MCF 10A (cell line): ENCODE results near the gene GADL1. TPM values are rescaled to one million over a fixed set of nuclear protein-coding genes. Genes with fewer than 3 reads are reported as not detected.

ENCODE experiments used
- BruUV-seq: library from RNA; stranded (reverse); fragments of 400-500 nt; replicated peaks from 2 replicates; lab custom pipeline; 2021; lab: Mats Ljungman, UMichigan
- CTCF ChIA-PET: fragments of 300-600 bp; sonication (Branson Sonifier 250); formaldehyde crosslinking; extraction: SDS; loops from one replicate; lab custom pipeline; 2021; ENCODE audit warnings: antibody characterized with exemption, inconsistent platforms; lab: Yijun Ruan, JAX
- POLR2A ChIA-PET: fragments of 300-600, 350-650 bp; sonication (Branson Sonifier 250); formaldehyde crosslinking; extraction: SDS; loops from one replicate; lab custom pipeline; 2020; ENCODE audit warnings: antibody characterized with exemption, inconsistent platforms; lab: Yijun Ruan, JAX
- DNase-seq: peaks from one replicate; pipeline ENCODE4 v3.0.0-alpha.2; 2018; ENCODE audit not compliant: unreplicated experiment
- H3K27ac Mint-ChIP-seq: one replicate; pipeline ENCODE4 v1.8.0; 2022; ENCODE audit warnings: mild to moderate bottlenecking, low read depth, mixed read lengths; ENCODE audit not compliant: unreplicated experiment
- H3K27me3 Mint-ChIP-seq: one replicate; pipeline ENCODE4 v1.8.0; 2022; ENCODE audit warnings: mixed read lengths; ENCODE audit not compliant: insufficient read depth, unreplicated experiment
- H3K36me3 Mint-ChIP-seq: one replicate; pipeline ENCODE4 v1.8.0; 2022; ENCODE audit warnings: mild to moderate bottlenecking, moderate library complexity, mixed read lengths; ENCODE audit not compliant: insufficient read depth, unreplicated experiment
- H3K4me1 Mint-ChIP-seq: one replicate; pipeline ENCODE4 v1.8.0; 2022; ENCODE audit warnings: mixed read lengths; ENCODE audit not compliant: insufficient read depth, unreplicated experiment
- H3K4me3 Mint-ChIP-seq: one replicate; pipeline ENCODE4 v1.8.0; 2022; ENCODE audit warnings: mild to moderate bottlenecking, moderate library complexity, mixed read lengths; ENCODE audit not compliant: unreplicated experiment
- H3K9me3 Mint-ChIP-seq: one replicate; pipeline ENCODE4 v1.8.0; 2022; ENCODE audit warnings: mixed read lengths; ENCODE audit not compliant: unreplicated experiment
- CTCF ChIP-seq: fragments of 200-600 bp; IDR thresholded peaks from one replicate; pipeline ENCODE4 v1.8.0; 2022; ENCODE audit warnings: antibody characterized with exemption, mild to moderate bottlenecking; ENCODE audit not compliant: unreplicated experiment
- intact Hi-C: fragments of 100-400 bp; cut with micrococcal nuclease; formaldehyde crosslinking; loops from 2 replicates; pipeline ENCODE4 v1.14.1; 2022
- total RNA-seq: library from RNA; stranded (reverse); gene quantifications from 2 replicates; pipeline ENCODE4 v1.2.3, GENCODE V29; 2022

The GADL1 gene
- total RNA-seq, 1 experiment from 2014 or later: not detected

- Mint-ChIP-seq H3K4me1 (peaks cover 12% of the 10 kb centered on the region), H3K4me3 (no peak overlapping the region), H3K9me3 (no peaks in the 10 kb centered on the region), H3K36me3 (no peaks in the 10 kb centered on the region), H3K27me3 (no peaks in the 10 kb centered on the region), H3K27ac (no peak overlapping the region)
- ChIA-PET CTCF (no interaction called here), POLR2A (interaction anchor here (1.5 kb wide), 1 partner anchor 17 kb away, joined by 4 read pairs; no protein-coding TSS in a partner anchor)
- BruUV-seq: no TSS peak
- intact Hi-C loops: no loop called here
- DNase-seq: no peak
- TF ChIP-seq CTCF: no peak
Observed at GRCh38 chr3:30811151-30811795, 83.2 kb downstream of the GADL1 start.

DNA sequence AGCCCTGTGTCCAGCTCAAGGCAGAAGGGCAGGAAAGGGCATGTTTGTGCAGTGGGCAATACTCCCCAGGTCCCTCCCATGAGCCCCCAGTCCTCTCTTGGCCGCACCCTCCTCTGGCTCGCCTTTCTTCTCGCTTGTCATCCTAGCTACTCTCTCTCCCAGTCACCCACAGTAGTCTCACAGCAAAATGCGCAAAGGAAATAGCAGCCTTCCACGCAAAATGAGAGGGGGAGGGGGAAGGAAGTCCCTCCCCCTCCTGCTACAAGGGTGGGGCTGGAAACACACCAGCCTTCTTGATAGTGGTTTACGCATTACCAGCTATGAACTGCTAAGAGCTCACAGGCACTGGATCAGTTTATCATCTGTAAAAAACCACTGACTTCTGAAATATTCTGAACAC, 83.8 kb downstream of the GADL1 start:
- ChIA-PET POLR2A (interaction anchor here (0.6 to 1.5 kb wide), 2 partner anchors 17 to 246 kb away, joined by 3 to 4 read pairs; no protein-coding TSS in a partner anchor), CTCF (no interaction called here)
- BruUV-seq: no TSS peak
- Mint-ChIP-seq H3K4me1 (peaks cover 12% of the 10 kb centered on the region), H3K4me3 (no peak overlapping the region), H3K36me3 (no peaks in the 10 kb centered on the region), H3K27ac (no peak overlapping the region), H3K9me3 (no peaks in the 10 kb centered on the region), H3K27me3 (no peaks in the 10 kb centered on the region)
- DNase-seq: no peak
- intact Hi-C loops: no loop called here
- no peak for TF ChIP-seq CTCF

DNA sequence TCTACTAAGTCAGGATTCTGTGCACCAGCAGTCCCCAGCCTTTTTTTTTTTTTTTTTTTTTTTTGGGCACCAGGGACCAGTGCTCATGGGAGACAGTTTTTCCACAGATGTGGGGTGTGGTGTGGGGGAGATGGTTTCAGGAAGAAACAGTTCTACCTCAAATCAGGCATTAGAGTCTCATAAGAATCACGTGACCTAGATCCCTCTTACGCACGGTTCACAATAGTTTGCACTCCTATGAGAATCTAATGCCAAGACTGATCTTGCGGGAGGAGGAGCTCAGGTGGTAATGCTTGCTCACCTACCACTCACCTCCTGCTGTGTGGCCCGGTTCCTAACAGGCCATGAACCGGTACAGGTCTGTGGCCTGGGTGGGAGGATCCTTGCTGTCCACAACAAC, 88.8 kb downstream of the GADL1 start:
- Mint-ChIP-seq H3K27me3 (no peaks in the 10 kb centered on the region), H3K4me3 (no peak overlapping the region), H3K4me1 (peaks cover 10% of the 10 kb centered on the region), H3K27ac (no peak overlapping the region), H3K9me3 (no peaks in the 10 kb centered on the region), H3K36me3 (no peaks in the 10 kb centered on the region)
- POLR2A ChIA-PET: interaction anchor here (0.5 kb wide), 1 partner anchor 170 kb away, joined by 3 read pairs; no protein-coding TSS in a partner anchor
- intact Hi-C loops: no loop called here
- CTCF ChIA-PET: no interaction called here
- DNase-seq: no peak
- no peak for TF ChIP-seq CTCF
- BruUV-seq: no TSS peak

- no peak for DNase-seq
- H3K4me1 Mint-ChIP-seq: peaks cover 3% of the 10 kb centered on the region
- TF ChIP-seq CTCF: no peak
- no peaks in the 10 kb centered on the region for H3K27me3 Mint-ChIP-seq
- intact Hi-C loops: no loop called here
- BruUV-seq: no TSS peak
- ChIA-PET POLR2A (no interaction called here), CTCF (interaction anchor here (0.5 kb wide), 1 partner anchor 35 kb away, joined by 3 read pairs; no protein-coding TSS in a partner anchor)
- no peaks in the 10 kb centered on the region for H3K36me3 Mint-ChIP-seq
- no peak overlapping the region for H3K27ac Mint-ChIP-seq
- H3K9me3 Mint-ChIP-seq: no peaks in the 10 kb centered on the region
- H3K4me3 Mint-ChIP-seq: no peak overlapping the region
Observed at GRCh38 chr3:30804984-30805383, 89.5 kb downstream of the GADL1 start.
